Measurements from ENCODE around the gene STON2. TPM values are rescaled to one million over a fixed set of nuclear protein-coding genes. Genes with fewer than 3 reads are reported as not detected.

STON2 gene
- total and polyA plus RNA-seq, 2 of the 13 experiments (the other 11 are each of a cell fraction or from before 2014, with no cell fraction given), result 2.1 to 11.0 TPM

GRCh38 chr14:81303258-81303935, 96.7 kb downstream of the STON2 start (continued):
- TF ChIP-seq SETDB1 (CRISPR knock-in tag; IDR thresholded peaks at IDR 0.05; ENCODE audit: borderline replicate concordance), result no peak
- TF ChIP-seq ZNF577 (CRISPR knock-in tag; IDR thresholded peaks at IDR 0.05; ENCODE audit: borderline replicate concordance, low read depth), result no peak
- TF ChIP-seq ZNF737 (CRISPR knock-in tag; IDR thresholded peaks at IDR 0.05; ENCODE audit: borderline replicate concordance), result no peak
- TF ChIP-seq SOX6 (IDR thresholded peaks at IDR 0.05), result no peak
- peak; percentile 99 for TF ChIP-seq SOX6 (CRISPR knock-in tag; IDR thresholded peaks at IDR 0.05)
- TF ChIP-seq AKNA (CRISPR knock-in tag; IDR thresholded peaks at IDR 0.05; ENCODE audit: borderline replicate concordance), result no peak
- TF ChIP-seq ZNF180 (CRISPR knock-in tag; IDR thresholded peaks at IDR 0.05; ENCODE audit: borderline replicate concordance, low read depth), result no peak
- peak; percentile 43 for TF ChIP-seq YY1 (IDR thresholded peaks at IDR 0.05; ENCODE audit: insufficient read depth, insufficient replicate concordance, low read depth, low read length)
- peak; percentile 85 for TF ChIP-seq BCL6 (CRISPR knock-in tag; IDR thresholded peaks at IDR 0.05)
- TF ChIP-seq THAP7 (CRISPR knock-in tag; IDR thresholded peaks at IDR 0.05), result no peak
- TF ChIP-seq RFX5 (IDR thresholded peaks at IDR 0.05; ENCODE audit: low read depth, low read length), result no peak
- peak; percentile 96 for TF ChIP-seq ZBTB42 (CRISPR knock-in tag; IDR thresholded peaks at IDR 0.05)
- TF ChIP-seq ARNTL (CRISPR knock-in tag; IDR thresholded peaks at IDR 0.05), result peak; percentile 73; the same call in 1 of the 2 replicates
- no peak for TF ChIP-seq CREB3 (CRISPR knock-in tag; IDR thresholded peaks at IDR 0.05)
- no peak for TF ChIP-seq GZF1 (CRISPR knock-in tag; IDR thresholded peaks at IDR 0.05)
- TF ChIP-seq TRAFD1 (CRISPR knock-in tag; IDR thresholded peaks at IDR 0.05; ENCODE audit: borderline replicate concordance), result no peak
- no peak for TF ChIP-seq BATF2 (CRISPR knock-in tag; IDR thresholded peaks at IDR 0.05)
- no peak for TF ChIP-seq NCOA5 (CRISPR knock-in tag; IDR thresholded peaks at IDR 0.05)
- no peak for TF ChIP-seq KLF9 (CRISPR knock-in tag; IDR thresholded peaks at IDR 0.05; ENCODE audit: low read depth)
- TF ChIP-seq ZNF549 (CRISPR knock-in tag; IDR thresholded peaks at IDR 0.05), result no peak
- peak; percentile 71; the same call in 1 of the 2 replicates for TF ChIP-seq ETV6 (CRISPR knock-in tag; conservative IDR thresholded peaks at IDR 0.05)
